ENCODE data around the gene PPFIBP1. TPM values are rescaled to one million over a fixed set of nuclear protein-coding genes. Genes with fewer than 3 reads are reported as not detected.
"Not testable (repeated sequence)": the region's sequence is repeated elsewhere in the genome, so short reads cannot be mapped to it uniquely, and the experiment has no call there.

PPFIBP1 gene
- total RNA-seq, 1 experiment from 2014 or later, result 17.0 TPM

DNA sequence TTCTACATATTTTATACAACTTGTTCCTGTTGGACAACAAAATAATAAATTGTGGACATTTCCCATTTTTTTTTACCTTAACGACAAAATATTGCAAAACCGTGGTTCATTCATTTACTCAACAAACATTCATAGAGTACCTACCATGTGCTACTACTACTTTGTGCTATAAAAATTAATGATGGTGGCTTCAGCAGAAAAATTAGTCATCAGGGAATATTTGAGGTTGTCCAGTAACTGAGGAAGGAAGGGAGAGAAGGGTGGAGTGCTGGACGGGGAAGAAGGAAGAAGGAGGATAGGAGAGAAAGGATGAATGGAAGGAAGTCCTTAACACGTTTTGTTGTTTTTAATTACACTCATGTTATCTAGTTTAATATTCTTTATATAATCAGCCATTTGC, 53.7 kb downstream of the PPFIBP1 start:
- DNase-seq, result no peak
- H3K4me3 ChIP-seq (ENCODE audit: insufficient read depth, low read depth, low read length), result no peak overlapping the region
- H3K36me3 ChIP-seq (replicated peaks; ENCODE audit: control insufficient read depth, insufficient read depth, low read length), result no peaks in the 10 kb centered on the region; the same call in 1 of the 2 replicates
- H3K27me3 ChIP-seq (ENCODE audit: control insufficient read depth, insufficient read depth, low read length), result no peaks in the 10 kb centered on the region

DNA sequence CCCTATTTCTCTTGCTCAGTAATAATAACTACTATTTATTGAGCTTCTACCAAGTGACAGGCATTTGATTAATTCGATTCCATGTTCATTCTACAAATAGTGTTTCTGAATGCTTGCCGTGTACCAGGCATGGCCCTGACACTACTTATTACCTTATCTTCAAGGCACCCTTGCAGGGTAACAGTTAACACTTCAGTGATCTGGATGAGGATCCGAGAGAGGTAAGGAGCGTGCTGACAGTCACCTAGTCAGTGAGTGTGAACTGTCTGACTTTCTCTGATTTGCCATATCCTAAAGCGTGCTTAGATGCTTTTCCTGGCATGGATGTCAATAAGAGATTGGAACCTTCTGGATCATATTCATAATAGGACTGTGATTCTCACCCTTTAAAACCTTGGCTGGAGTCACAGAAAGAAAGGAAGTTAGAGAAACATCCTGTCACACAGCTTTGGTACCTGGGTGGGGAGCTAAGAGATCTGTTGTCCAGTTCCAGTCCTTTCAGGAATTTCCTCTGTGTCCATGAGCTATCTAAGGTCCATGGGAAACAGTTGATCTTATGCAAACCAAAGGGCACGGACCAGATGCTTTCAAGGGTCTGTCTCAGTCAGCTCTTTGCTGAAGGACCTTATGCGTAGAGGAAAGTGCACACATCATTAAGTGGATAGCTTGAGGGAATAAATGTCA, 54.8 kb downstream of the PPFIBP1 start:
- no peak for DNase-seq

DNA sequence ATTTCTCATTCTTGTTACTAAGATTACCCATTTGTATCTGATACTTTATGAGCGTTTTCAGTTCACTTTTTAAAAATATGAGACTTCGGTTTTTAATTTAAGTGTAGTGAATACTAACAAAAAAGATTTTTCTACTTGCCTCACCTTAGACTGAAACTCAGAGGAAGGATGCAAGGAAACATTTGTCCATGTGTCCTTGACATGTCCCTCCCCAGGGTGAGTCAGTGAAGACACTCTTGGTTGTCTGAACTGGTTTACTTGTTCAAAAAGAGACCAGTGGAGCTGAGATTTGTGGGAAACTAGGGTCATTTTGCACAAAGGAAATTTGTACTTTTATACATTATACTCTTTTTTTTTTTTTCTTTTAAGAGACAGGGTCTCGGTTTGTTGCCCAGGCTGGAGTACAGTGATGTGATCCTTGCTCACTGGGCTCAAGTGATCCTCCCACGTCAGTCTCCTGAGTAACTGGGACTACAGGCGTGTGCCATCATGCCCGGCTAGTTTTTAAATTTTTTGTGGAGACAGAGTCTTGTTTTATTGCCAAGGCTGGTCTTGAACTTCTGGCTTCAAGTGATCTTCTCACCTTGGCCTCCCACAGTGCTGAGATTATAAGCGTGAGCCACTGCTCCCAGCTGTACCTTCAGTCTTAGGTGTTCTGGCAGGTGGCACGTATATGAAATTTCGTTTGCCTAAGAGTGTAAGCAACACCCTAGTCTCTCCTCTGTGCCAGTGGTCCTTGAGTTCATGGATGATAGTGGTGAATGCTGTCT, 56.7 kb downstream of the PPFIBP1 start:
- Histone ChIP-seq H3K4me3 (ENCODE audit: insufficient read depth, low read depth, low read length) (no peak overlapping the region), H3K27me3 (ENCODE audit: control insufficient read depth, insufficient read depth, low read length) (no peaks in the 10 kb centered on the region), H3K36me3 (replicated peaks; ENCODE audit: control insufficient read depth, insufficient read depth, low read length) (no peaks in the 10 kb centered on the region; the same call in 1 of the 2 replicates)
- no peak for DNase-seq

More for the DNA sequence above, 54.8 kb downstream of the PPFIBP1 start:
- Histone ChIP-seq H3K36me3 (replicated peaks; ENCODE audit: control insufficient read depth, insufficient read depth, low read length) (no peaks in the 10 kb centered on the region; the same call in 1 of the 2 replicates), H3K27me3 (ENCODE audit: control insufficient read depth, insufficient read depth, low read length) (no peaks in the 10 kb centered on the region), H3K4me3 (ENCODE audit: insufficient read depth, low read depth, low read length) (no peak overlapping the region)

GRCh38 chr12:27581331-27581671, 57.3 kb downstream of the PPFIBP1 start:
- H3K4me3 ChIP-seq (ENCODE audit: insufficient read depth, low read depth, low read length); H3K36me3 ChIP-seq (replicated peaks; ENCODE audit: control insufficient read depth, insufficient read depth, low read length); H3K27me3 ChIP-seq (ENCODE audit: control insufficient read depth, insufficient read depth, low read length); DNase-seq: not testable (repeated sequence)

GRCh38 chr12:27581833-27582232, 57.8 kb downstream of the PPFIBP1 start:
- H3K36me3 ChIP-seq (replicated peaks; ENCODE audit: control insufficient read depth, insufficient read depth, low read length); H3K4me3 ChIP-seq (ENCODE audit: insufficient read depth, low read depth, low read length); H3K27me3 ChIP-seq (ENCODE audit: control insufficient read depth, insufficient read depth, low read length); DNase-seq: not testable (repeated sequence)

DNA sequence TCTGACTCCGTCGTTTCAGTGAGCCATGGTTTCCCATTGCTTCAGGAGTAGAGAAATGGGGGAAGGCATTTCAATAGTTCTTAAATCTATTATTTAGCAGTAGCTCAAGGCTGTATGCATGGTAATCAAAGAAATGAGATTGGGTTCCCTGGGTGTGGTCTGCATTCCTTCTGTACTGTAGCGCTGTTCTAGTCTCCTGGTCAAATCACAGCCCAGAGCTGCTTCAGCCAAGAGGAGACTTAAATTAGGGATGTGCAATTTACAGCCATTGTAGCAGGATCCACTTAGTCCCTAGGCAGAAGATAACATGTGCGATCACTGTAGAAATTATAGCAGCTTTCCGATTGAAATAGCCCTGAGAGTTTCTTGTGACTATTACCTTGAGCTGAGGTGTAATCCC, 58.4 kb downstream of the PPFIBP1 start:
- not testable (repeated sequence) for H3K36me3 ChIP-seq (replicated peaks; ENCODE audit: control insufficient read depth, insufficient read depth, low read length); H3K4me3 ChIP-seq (ENCODE audit: insufficient read depth, low read depth, low read length); DNase-seq; H3K27me3 ChIP-seq (ENCODE audit: control insufficient read depth, insufficient read depth, low read length)

- H3K27me3 ChIP-seq (ENCODE audit: control insufficient read depth, insufficient read depth, low read length), result no peaks in the 10 kb centered on the region
- H3K4me3 ChIP-seq (ENCODE audit: insufficient read depth, low read depth, low read length), result no peak overlapping the region
- no peak for DNase-seq
- no peaks in the 10 kb centered on the region; the same call in 1 of the 2 replicates for H3K36me3 ChIP-seq (replicated peaks; ENCODE audit: control insufficient read depth, insufficient read depth, low read length)
Measured at GRCh38 chr12:27583057-27583797, 59.2 kb downstream of the PPFIBP1 start.

DNA sequence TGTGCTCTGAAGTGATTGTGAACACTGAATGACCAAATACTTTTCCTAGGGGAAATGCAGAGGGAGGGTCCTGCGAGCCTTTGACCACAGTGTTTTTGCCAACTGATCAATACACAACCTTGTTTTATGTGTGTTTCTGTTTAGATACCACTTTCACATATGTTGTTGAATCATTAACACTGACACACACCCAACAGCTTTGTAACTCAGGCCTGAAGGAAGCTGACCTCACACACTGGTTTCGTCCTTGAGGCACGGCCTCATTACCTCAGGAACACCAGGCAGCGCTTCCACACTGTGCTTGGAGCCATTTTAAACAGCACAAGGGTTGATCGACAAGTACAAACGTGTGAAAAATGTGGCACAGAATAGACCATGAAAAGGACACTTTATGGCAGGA, 60.0 kb downstream of the PPFIBP1 start:
- DNase-seq, result no peak
- no peak overlapping the region for H3K4me3 ChIP-seq (ENCODE audit: insufficient read depth, low read depth, low read length)
- no peaks in the 10 kb centered on the region for H3K36me3 ChIP-seq (replicated peaks; ENCODE audit: control insufficient read depth, insufficient read depth, low read length)
- H3K27me3 ChIP-seq (ENCODE audit: control insufficient read depth, insufficient read depth, low read length), result no peaks in the 10 kb centered on the region

DNA sequence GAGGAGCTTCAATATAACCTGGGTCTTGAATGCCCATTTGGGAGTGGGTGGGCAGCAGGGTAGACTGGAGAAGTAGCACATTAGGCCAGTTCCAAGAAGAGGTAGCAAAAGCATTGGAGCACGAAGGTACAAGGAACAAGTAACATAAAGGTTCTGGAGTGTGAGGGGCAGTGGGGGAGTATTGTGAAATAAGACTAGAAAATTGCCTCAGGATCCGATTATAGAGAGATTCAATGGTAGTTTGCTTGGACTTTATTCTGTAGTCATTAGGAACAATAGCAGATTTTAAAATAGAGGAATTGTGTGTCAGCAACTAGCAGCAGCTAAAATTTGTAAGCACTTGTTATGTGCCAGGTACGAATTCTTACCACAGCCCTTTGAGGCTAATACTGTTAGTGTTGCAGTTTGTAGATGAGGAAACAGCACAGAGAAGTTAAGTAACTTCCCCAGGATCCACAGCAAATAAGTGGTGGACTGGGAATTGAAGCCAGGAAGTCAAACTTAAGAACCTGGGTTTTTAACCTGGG, 61.8 kb downstream of the PPFIBP1 start:
- Histone ChIP-seq H3K27me3 (ENCODE audit: control insufficient read depth, insufficient read depth, low read length) (no peaks in the 10 kb centered on the region), H3K36me3 (replicated peaks; ENCODE audit: control insufficient read depth, insufficient read depth, low read length) (no peaks in the 10 kb centered on the region), H3K4me3 (ENCODE audit: insufficient read depth, low read depth, low read length) (no peak overlapping the region)
- no peak for DNase-seq

GRCh38 chr12:27588075-27588730, 64.2 kb downstream of the PPFIBP1 start:
- not testable (repeated sequence) for H3K27me3 ChIP-seq (ENCODE audit: control insufficient read depth, insufficient read depth, low read length); H3K4me3 ChIP-seq (ENCODE audit: insufficient read depth, low read depth, low read length); H3K36me3 ChIP-seq (replicated peaks; ENCODE audit: control insufficient read depth, insufficient read depth, low read length)

GRCh38 chr12:27588776-27589175, 64.8 kb downstream of the PPFIBP1 start:
- no peak for DNase-seq

More at GRCh38 chr12:27588075-27588730, 64.2 kb downstream of the PPFIBP1 start:
- DNase-seq, result not testable (repeated sequence)

GRCh38 chr12:27589419-27589818, 65.4 kb downstream of the PPFIBP1 start:
- DNase-seq, result no peak
- no peak overlapping the region for H3K4me3 ChIP-seq (ENCODE audit: insufficient read depth, low read depth, low read length)
- no peaks in the 10 kb centered on the region for H3K27me3 ChIP-seq (ENCODE audit: control insufficient read depth, insufficient read depth, low read length)
- no peaks in the 10 kb centered on the region for H3K36me3 ChIP-seq (replicated peaks; ENCODE audit: control insufficient read depth, insufficient read depth, low read length)

More at GRCh38 chr12:27588776-27589175, 64.8 kb downstream of the PPFIBP1 start:
- no peaks in the 10 kb centered on the region for H3K27me3 ChIP-seq (ENCODE audit: control insufficient read depth, insufficient read depth, low read length)
- no peak overlapping the region for H3K4me3 ChIP-seq (ENCODE audit: insufficient read depth, low read depth, low read length)
- H3K36me3 ChIP-seq (replicated peaks; ENCODE audit: control insufficient read depth, insufficient read depth, low read length), result no peaks in the 10 kb centered on the region

DNA sequence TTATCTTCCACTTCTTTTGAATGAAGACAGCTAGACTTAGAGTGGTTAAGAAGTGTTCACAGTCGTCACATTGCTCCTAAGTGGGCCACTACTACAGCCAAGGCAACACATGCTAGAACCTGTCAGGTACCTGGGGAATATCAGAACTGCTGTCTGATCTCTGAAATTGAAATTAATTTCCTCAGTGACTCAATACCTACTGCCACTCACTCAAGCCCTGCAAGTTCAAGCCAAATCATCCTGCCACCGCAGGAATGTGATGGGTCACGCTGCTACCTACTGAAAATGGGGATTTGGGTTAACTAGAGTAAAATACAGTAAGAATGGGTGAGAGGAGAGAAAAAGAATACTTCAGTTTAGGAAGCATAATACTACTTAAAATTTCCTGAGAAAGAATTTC, 67.7 kb downstream of the PPFIBP1 start:
- not testable (repeated sequence) for H3K36me3 ChIP-seq (replicated peaks; ENCODE audit: control insufficient read depth, insufficient read depth, low read length); H3K27me3 ChIP-seq (ENCODE audit: control insufficient read depth, insufficient read depth, low read length); H3K4me3 ChIP-seq (ENCODE audit: insufficient read depth, low read depth, low read length); DNase-seq

DNA sequence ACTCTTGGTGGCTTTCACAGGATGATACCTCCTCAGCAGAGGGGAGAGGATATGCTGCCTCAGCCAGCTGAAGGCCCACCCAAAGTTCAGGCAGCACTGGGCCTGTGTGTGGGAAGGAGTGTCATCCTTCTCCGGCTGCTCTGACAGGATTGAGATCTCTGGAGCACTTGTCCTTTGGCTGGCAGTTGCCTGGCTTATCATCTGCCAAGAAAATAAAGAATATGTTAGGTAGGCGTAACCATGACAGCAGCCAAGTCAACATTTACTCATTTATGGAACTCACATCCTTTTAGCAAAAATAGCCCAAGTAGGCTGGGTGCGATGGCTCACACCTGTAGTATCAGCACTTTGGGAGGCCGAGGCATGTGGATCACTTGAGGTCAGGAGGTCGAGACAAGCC, 68.5 kb downstream of the PPFIBP1 start:
- Histone ChIP-seq H3K4me3 (ENCODE audit: insufficient read depth, low read depth, low read length) (no peak overlapping the region), H3K27me3 (ENCODE audit: control insufficient read depth, insufficient read depth, low read length) (no peaks in the 10 kb centered on the region), H3K36me3 (replicated peaks; ENCODE audit: control insufficient read depth, insufficient read depth, low read length) (no peaks in the 10 kb centered on the region)
- no peak for DNase-seq

Data from H7 (cell line).